NCI-H524 treated with DMSO at 0.1 percent for 48 hours (cell line): ENCODE results near the gene ZNF831.

Experiments used
- DNase-seq: peaks from one replicate; lab custom pipeline; 2025; lab: John Stamatoyannopoulos, UW

The ZNF831 gene

DNA sequence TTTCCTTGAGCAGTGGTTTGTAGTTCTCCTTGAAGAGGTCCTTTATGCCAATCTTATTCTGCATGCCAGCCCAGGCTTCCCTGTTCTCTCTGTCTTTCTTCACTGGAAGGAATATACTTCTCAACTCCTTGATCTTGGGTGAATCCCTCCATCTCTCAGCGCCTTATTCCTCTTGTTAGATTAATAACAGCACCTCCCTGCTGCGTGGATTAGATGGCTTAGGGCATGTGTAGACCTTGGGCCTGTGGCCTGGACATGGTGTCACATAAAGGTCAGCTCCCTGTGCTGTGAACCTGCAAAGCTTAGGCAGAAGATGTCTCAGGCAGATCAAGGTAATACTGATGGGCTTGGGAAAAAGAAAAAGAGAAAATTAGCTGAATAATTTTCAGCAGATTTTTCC, 18.3 kb downstream of the ZNF831 start:
- DNase-seq = no peak

DNA sequence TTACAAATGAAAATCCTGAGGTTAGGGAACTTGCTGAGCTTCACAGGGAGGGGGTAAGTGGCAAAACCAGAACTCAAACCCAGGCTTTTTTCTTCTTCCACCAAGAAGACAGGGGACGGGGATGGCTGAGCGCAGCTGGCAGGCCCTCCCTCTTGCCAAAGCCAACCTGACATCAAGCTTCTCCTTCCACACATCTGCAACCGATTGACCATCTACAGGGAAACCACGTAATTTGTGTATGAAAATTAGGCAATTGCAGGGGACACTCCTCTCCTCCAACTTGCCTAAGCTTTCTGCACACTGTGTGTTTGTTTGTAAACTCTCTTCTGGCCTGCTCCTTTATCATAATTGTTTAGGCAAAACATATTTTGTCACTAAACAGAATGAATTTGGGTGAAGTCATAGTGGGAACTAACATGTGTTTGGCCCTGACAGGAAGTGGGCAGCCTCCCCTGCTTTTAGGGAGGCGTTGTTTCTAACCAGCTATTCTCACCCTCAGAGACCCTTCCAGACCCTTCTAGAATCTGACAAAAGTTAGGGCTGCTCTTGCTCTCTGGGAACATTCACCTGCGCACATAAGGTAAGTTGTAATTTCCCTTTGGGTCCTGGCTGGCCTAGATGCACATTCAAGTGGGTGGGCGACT, 18.9 kb downstream of the ZNF831 start:
- no peak for DNase-seq

GRCh38 chr20:59183751-59184150, 20.1 kb downstream of the ZNF831 start:
- DNase-seq = no peak

DNA sequence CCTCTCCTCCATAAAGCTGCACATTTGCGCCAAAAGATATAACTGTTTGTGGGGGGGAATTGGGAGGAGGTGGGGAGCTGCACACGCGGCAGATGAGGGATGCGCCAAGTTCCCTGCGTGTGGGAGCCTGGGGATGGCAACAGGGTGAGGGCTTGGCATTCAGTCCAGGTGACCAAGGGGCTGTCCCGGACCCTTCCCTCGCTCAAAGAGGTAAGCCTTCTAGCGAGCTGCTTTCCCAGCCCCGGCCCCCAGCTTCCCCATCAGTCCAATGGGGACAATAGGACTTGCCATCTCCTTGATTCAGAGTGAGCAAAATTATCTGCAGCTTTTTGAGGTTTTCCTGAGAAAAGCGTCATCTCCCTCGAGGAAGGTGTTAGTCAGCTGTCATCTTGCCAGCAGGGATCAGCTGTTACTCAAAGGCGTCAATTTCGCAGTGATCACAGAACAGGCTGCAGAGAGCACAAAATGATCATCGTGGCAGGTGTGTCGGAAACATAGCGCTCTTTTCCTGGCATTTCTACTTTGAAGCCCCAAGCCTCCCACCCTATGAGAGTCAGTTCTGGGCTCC, 21.3 kb downstream of the ZNF831 start:
- no peak for DNase-seq

GRCh38 chr20:59185809-59186208, 22.2 kb downstream of the ZNF831 start:
- DNase-seq = no peak

DNA sequence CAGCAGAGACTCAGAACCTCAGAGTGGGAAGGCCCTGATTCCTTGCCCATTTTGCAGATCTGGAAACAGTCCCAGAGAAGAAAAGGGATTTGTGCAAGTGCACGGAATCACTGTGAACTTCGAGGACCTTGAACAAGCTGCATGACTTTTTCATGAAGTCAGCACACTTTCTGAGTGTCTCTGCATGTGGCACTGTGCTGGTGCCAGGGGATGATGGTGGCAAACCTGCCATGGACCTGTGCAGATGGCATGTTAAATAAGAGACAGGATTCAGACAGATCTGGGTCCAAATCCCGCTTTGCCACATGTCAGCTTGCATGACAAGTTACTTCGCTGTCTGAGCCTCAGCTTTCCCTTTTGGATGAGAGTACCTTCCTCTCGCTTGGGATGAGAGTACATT, 26.8 kb downstream of the ZNF831 start:
- no peak for DNase-seq

DNA sequence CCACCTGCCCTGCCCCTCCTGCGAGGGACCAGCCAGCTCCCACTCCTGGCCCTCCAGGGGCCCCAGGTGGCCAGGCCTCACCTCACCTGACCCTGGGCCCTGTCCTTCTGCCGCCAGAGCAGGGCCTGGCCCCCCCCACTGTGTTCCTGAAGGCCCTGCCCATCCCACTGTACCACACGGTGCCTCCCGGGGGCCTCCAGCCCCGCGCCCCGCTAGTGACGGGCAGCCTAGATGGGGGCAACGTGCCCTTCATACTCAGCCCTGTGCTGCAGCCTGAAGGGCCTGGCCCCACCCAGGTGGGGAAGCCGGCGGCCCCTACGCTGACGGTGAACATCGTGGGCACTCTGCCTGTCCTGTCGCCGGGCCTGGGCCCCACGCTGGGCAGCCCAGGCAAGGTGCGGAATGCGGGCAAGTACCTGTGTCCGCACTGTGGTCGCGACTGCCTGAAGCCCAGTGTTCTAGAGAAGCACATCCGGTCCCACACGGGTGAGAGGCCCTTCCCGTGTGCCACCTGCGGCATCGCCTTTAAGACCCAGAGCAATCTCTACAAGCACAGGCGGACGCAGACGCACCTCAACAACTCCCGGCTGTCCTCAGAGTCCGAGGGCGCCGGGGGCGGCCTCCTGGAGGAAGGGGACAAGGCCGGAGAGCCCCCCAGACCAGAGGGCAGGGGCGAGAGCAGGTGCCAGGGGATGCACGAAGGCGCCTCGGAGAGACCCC, 27.6 kb downstream of the ZNF831 start:
- no peak for DNase-seq

DNA sequence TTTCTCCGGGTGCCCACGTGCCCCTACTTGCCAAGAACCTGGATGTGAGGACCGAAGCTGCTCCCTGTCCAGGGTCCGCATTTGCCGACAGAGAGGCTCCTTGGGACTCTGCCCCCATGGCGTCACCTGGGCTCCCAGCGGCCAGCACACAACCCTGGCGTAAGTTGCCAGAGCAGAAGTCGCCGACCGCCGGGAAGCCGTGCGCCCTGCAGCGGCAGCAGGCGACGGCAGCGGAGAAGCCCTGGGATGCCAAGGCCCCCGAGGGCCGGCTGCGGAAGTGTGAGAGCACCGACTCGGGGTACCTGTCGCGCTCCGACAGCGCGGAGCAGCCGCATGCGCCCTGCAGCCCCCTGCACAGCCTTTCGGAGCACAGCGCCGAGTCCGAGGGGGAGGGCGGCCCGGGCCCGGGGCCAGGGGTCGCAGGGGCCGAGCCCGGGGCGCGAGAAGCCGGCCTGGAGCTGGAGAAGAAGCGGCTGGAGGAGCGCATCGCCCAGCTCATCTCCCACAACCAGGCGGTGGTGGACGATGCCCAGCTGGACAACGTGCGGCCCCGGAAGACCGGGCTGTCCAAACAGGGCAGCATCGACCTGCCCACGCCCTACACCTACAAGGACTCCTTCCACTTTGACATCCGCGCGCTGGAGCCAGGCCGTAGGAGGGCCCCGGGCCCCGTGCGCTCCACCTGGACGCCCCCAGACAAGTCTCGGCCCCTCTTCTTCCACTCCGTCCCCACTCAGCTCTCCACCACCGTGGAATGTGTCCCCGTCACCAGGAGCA, 28.3 kb downstream of the ZNF831 start:
- DNase-seq = no peak

DNA sequence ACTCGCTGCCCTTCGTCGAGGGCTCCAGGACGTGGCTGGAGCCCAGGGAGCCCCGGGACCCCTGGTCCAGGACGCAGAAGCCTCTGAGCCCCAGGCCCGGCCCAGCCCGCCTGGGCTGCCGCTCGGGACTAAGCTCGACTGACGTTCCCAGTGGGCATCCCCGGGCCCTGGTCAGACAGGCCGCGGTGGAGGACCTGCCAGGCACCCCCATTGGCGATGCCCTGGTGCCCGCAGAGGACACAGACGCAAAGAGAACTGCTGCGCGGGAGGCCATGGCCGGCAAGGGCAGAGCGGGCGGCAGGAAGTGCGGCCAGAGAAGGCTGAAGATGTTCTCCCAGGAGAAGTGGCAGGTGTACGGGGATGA, 28.9 kb downstream of the ZNF831 start:
- no peak for DNase-seq

GRCh38 chr20:59193325-59193724, 29.7 kb downstream of the ZNF831 start:
- no peak for DNase-seq

DNA sequence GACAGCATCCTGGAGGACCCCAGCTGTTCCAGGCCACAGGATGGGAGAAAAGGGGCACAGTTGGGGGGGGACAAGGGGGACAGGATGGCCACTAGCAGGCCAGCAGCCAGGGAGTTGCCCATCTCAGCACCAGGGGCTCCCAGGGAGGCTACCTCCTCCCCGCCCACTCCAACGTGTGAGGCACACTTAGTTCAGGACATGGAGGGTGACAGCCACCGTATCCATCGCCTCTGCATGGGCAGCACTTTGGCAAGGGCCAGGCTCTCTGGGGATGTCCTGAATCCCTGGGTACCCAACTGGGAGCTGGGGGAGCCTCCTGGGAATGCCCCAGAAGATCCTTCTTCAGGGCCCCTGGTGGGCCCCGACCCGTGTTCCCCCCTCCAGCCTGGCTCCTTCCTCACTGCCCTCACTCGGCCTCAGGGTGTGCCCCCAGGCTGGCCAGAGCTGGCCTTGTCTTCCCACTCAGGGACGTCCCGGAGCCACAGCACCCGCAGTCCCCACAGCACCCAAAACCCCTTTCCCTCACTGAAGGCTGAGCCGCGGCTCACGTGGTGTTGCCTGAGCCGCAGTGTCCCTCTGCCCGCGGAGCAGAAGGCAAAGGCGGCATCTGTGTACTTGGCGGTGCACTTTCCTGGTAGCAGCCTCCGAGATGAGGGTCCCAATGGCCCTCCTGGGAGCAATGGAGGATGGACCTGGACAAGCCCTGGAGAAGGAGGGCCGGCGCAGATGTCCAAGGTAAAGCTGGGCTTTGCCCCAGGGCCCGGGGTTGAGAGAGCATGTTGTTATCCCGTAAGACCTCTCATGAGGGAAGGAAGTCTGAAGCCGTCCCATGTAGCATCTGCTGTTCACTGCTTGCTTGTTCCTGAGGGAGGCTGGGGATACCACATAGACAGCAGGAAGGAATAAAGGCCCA, 30.7 kb downstream of the ZNF831 start:
- no peak for DNase-seq

GRCh38 chr20:59195316-59195993, 31.8 kb downstream of the ZNF831 start:
- DNase-seq = no peak

DNA sequence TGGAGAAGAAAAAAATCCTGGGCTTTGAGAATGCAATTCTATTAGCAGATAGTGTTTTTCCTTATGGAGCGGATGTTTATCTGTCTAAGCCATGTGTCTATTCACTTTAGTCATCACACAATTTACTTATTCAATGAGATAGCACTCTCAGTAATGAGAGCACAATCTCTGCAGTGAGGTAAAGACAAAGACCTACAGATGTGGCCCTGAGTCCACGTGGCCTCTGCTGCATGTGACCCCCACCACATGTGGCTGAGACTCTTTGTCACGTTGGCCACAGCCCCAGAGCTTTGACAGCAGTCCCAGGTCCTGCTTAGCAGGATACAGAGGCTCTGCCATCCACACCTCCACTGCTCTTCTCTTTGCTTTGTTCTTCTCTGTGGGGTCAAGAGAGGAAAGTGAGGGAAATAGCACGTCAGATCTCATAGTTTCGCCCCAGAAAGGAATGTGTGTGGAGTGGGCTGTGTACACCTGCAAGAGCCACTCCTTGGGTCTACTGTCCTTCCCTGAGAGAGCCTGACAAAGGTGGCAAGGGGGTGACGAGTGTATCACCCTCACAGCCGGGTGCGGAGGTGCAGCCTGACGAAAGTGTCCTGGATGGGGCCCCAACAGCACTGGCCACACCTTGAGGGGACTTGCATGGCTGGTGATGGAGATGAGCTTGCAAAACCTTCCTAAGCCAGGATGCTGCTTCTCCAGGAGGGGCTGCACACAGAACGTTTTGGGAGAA, 40.7 kb downstream of the ZNF831 start:
- DNase-seq = no peak

DNA sequence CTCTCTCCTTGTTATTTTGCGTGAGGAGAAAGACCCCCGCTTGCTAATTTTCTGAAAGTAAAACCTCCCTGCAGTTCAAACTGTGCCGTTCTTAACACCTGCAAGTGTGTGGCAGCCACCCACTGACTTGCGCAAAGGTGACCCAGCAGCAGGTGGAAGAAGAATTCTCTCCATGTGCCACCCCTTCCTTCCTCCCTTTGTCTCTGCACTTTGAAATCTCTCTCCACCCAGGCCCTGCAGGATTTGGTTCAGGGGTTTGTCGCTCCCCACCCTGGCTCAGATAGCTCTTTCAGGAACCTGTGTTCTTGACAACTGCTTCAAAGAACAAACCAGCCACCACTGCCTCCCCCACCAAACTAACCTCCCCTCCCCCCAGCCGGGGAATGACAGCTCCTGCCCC, 41.4 kb downstream of the ZNF831 start:
- no peak for DNase-seq

DNA sequence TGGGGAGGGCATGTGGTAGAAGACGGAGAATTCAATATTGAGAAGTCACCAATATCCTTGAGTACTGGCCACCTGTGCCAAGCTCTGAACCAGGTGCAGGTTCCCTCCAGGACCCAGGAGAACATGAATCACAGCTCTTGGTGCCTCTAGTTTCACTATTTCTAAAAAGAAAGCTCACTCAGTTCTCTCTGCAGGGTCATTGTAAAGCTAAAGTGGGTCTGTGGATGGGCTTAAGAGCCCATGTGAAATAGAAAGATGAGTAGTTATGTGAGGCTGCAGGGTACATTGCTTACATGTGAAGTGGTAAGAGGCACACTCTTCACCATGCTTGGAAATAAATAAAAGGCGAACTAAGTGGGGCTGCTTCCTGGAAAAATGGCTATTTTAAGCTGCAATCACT, 43.6 kb downstream of the ZNF831 start:
- no peak for DNase-seq

- no peak for DNase-seq
Measured at GRCh38 chr20:59207742-59208357, 44.2 kb downstream of the ZNF831 start.

- no peak for DNase-seq
Measured at GRCh38 chr20:59210186-59210585, 46.6 kb downstream of the ZNF831 start.

DNA sequence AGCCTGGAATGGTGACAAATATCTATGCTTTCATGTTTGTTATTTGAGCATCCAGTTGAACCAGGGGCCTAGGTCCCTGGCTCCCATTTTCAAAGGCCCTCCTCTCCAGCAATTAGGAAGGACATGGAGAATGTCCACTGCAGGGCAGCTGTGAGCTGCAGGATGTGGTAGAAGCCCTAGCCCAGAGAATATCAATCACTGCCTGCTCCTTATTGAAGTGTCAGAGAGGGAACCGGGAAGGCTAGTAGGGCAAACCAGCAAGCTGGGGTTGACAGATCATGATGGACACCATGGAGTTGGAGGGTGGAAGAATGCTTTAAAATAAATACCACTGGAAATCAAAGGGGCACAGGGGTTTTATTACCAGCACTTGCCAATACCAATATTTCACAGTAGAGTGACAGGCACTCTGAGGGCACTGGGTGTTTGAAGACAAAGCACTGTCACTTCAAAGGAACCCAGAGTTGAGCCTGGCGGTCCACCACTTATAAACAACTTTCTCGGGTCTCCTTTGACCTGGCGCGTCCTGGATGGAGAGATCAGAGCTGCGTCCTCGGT, 47.7 kb downstream of the ZNF831 start:
- DNase-seq = no peak

- no peak for DNase-seq
Measured at GRCh38 chr20:59214073-59214472, 50.5 kb downstream of the ZNF831 start.
